H1 (cell line): Measurements from ENCODE around the gene RAD52. TPM values are rescaled to one million over a fixed set of nuclear protein-coding genes. Genes with fewer than 3 reads are reported as not detected.

Experiments used
- CTCF ChIA-PET: fragments of 300-600 bp; sonication (Branson Sonifier 250); formaldehyde crosslinking; loops from one replicate; lab custom pipeline; 2021; ENCODE audit not compliant: partially characterized antibody; lab: Charles Lee
- POLR2A ChIA-PET: fragments of 300-600 bp; sonication (Branson Sonifier 250); formaldehyde crosslinking; loops from one replicate; lab custom pipeline; 2021; ENCODE audit warnings: inconsistent platforms; ENCODE audit not compliant: partially characterized antibody; lab: Charles Lee
- DNase-seq, 2 experiments: peaks; one replicate each; pipeline versions ENCODE4 v3.0.0 to v3.0.0-alpha.2; 2010 to 2022; ENCODE audit warnings: low spot score in 2 of 2, low read depth in 1 of 2, mixed read lengths in 1 of 2
- FAIRE-seq: peaks from 2 replicates; lab custom pipeline; 2011; peaks lifted over from hg19 to GRCh38; lab: Jason Lieb, UNC
- H2AFZ ChIP-seq: 2 replicates; pipeline ENCODE4 v1.8.1; 2012; ENCODE audit warnings: low read length, inconsistent platforms
- H2AK5ac ChIP-seq: 2 replicates; pipeline ENCODE4 v1.6.1; 2013; ENCODE audit warnings: low read depth, low read length
- H2BK120ac ChIP-seq: replicated peaks from 2 replicates; pipeline ENCODE3; 2013; ENCODE audit warnings: low read depth, low read length, inconsistent platforms
- H2BK12ac ChIP-seq: 2 replicates; pipeline ENCODE4 v1.6.1; 2013; ENCODE audit warnings: low read depth, low read length
- H2BK15ac ChIP-seq: 2 replicates; pipeline ENCODE4 v1.6.1; 2013; ENCODE audit warnings: low read length
- H2BK20ac ChIP-seq: 2 replicates; pipeline ENCODE4 v1.6.1; 2013; ENCODE audit warnings: low read length
- H2BK5ac ChIP-seq: 2 replicates; pipeline ENCODE4 v1.6.1; 2013; ENCODE audit warnings: low read depth, low read length
- H3K14ac ChIP-seq: 2 replicates; pipeline ENCODE4 v1.6.1; 2013; ENCODE audit warnings: inconsistent platforms; ENCODE audit not compliant: insufficient read length
- H3K18ac ChIP-seq: 2 replicates; pipeline ENCODE4 v1.6.1; 2013; ENCODE audit warnings: low read length; ENCODE audit errors: extremely low read depth
- H3K23ac ChIP-seq: 2 replicates; pipeline ENCODE4 v1.6.1; 2013; ENCODE audit warnings: inconsistent platforms; ENCODE audit not compliant: insufficient read length
- H3K23me2 ChIP-seq: 2 replicates; pipeline ENCODE4 v1.6.1; 2013; ENCODE audit warnings: low read depth, low read length
- H3K27ac ChIP-seq: 2 replicates; pipeline ENCODE4 v1.6.1; 2011; ENCODE audit warnings: low read depth, low read length, inconsistent platforms
- H3K27me3 ChIP-seq, 4 experiments: replicated peaks in 1 of 4; 1 replicate in 1 of 4; 2 replicates in 3 of 4; pipeline versions ENCODE4 v1.6.1 to v1.8.1; 2011 to 2013; ENCODE audit warnings: low read length in 3 of 4, mild to moderate bottlenecking in 3 of 4, inconsistent platforms in 2 of 4, mixed read lengths in 2 of 4, moderate library complexity in 1 of 4; ENCODE audit not compliant: control insufficient read depth in 3 of 4, insufficient read depth in 3 of 4; ENCODE audit errors: extremely low read depth in 1 of 4
- H3K36me3 ChIP-seq, 4 experiments: 2 replicates each; pipeline versions ENCODE4 v1.6.1 to v1.8.1; 2011 to 2013; ENCODE audit warnings: mild to moderate bottlenecking in 4 of 4, low read length in 3 of 4, moderate library complexity in 2 of 4, control low read depth in 1 of 4, inconsistent platforms in 1 of 4; ENCODE audit not compliant: insufficient read depth in 4 of 4, control insufficient read depth in 2 of 4
- H3K4ac ChIP-seq: replicated peaks from 2 replicates; pipeline ENCODE3; 2013; ENCODE audit warnings: low read length, low read depth, mixed read lengths, inconsistent platforms; ENCODE audit not compliant: insufficient read length
- H3K4me1 ChIP-seq, 4 experiments: replicated peaks in 1 of 4; 1 replicate in 1 of 4; 2 replicates in 3 of 4; pipeline versions ENCODE4 v1.6.1 to v1.8.1; 2011 to 2013; ENCODE audit warnings: low read length in 3 of 4, inconsistent platforms in 2 of 4, mixed read lengths in 1 of 4; ENCODE audit not compliant: insufficient read depth in 4 of 4, control insufficient read depth in 3 of 4
- H3K4me2 ChIP-seq, 2 experiments: 2 replicates each; pipeline versions ENCODE4 v1.6.1 to v1.8.1; 2011 to 2013; ENCODE audit warnings: low read depth in 2 of 2, low read length in 2 of 2, control low read depth in 1 of 2, inconsistent platforms in 1 of 2, mild to moderate bottlenecking in 1 of 2; ENCODE audit not compliant: insufficient read depth in 1 of 2
- H3K4me3 ChIP-seq, 4 experiments: fragments of 200-600, 300-600 bp in 1 of 4; sonication (generic), shearing (Covaris generic), sonication (Bioruptor Twin) in 1 of 4; 2 replicates each; pipeline versions ENCODE4 v1.5.1 to v1.8.1; 2011 to 2016; ENCODE audit warnings: low read length in 4 of 4, low read depth in 3 of 4, control low read depth in 2 of 4, inconsistent platforms in 2 of 4, mild to moderate bottlenecking in 2 of 4, mixed read lengths in 1 of 4, moderate library complexity in 1 of 4; ENCODE audit not compliant: insufficient read depth in 2 of 4; ENCODE audit errors: extremely low read depth in 1 of 4
- H3K56ac ChIP-seq: replicated peaks from 2 replicates; pipeline ENCODE3; 2013; ENCODE audit warnings: low read depth, mild to moderate bottlenecking, mixed read lengths, low read length, inconsistent platforms; ENCODE audit not compliant: insufficient read length
- H3K79me1 ChIP-seq: 2 replicates; pipeline ENCODE4 v1.6.1; 2013; ENCODE audit warnings: low read depth, low read length, control low read depth
- H3K79me2 ChIP-seq, 2 experiments: 2 replicates each; pipeline versions ENCODE4 v1.6.1 to v1.8.1; 2012 to 2013; ENCODE audit warnings: low read length in 2 of 2, mild to moderate bottlenecking in 2 of 2, inconsistent platforms in 1 of 2; ENCODE audit not compliant: insufficient read depth in 2 of 2, control insufficient read depth in 1 of 2
- H3K9ac ChIP-seq, 4 experiments: replicated peaks in 1 of 4; 1 replicate in 1 of 4; 2 replicates in 3 of 4; pipeline versions ENCODE4 v1.6.1 to v1.8.1; 2011 to 2013; ENCODE audit warnings: low read depth in 3 of 4, low read length in 3 of 4, control low read depth in 2 of 4, mild to moderate bottlenecking in 2 of 4, moderate library complexity in 2 of 4, inconsistent platforms in 1 of 4; ENCODE audit errors: extremely low read depth in 1 of 4
- H3K9me3 ChIP-seq, 2 experiments: 2 replicates each; pipeline versions ENCODE4 v1.6.1 to v1.8.1; 2012 to 2013; ENCODE audit warnings: mild to moderate bottlenecking in 2 of 2, moderate library complexity in 2 of 2, control low read depth in 1 of 2, inconsistent platforms in 1 of 2, low read depth in 1 of 2, low read length in 1 of 2, mixed read lengths in 1 of 2; ENCODE audit not compliant: insufficient read depth in 2 of 2
- H4K20me1 ChIP-seq, 2 experiments: replicated peaks in 1 of 2; 2 replicates each; pipeline versions ENCODE3 to v1.8.1; 2011 to 2013; ENCODE audit warnings: inconsistent platforms in 2 of 2, low read length in 2 of 2, mild to moderate bottlenecking in 1 of 2; ENCODE audit not compliant: insufficient read depth in 2 of 2, control insufficient read depth in 1 of 2
- H4K5ac ChIP-seq: 2 replicates; pipeline ENCODE4 v1.6.1; 2013; ENCODE audit warnings: low read length, low read depth, mixed read lengths, inconsistent platforms; ENCODE audit not compliant: insufficient read length
- H4K8ac ChIP-seq: 2 replicates; pipeline ENCODE4 v1.8.0; 2013; ENCODE audit warnings: mild to moderate bottlenecking, moderate library complexity, low read length, inconsistent platforms; ENCODE audit not compliant: insufficient read depth; ENCODE audit errors: extremely low read depth
- H4K91ac ChIP-seq: replicated peaks from 2 replicates; pipeline ENCODE3; 2013; ENCODE audit warnings: low read length, mixed read lengths, inconsistent platforms; ENCODE audit not compliant: insufficient read length
- BCL11A ChIP-seq, 2 experiments: IDR thresholded peaks; one replicate each; pipeline ENCODE4 v1.6.1; 2011; ENCODE audit warnings: low read depth in 2 of 2, low read length in 2 of 2, mild to moderate bottlenecking in 2 of 2
- CTBP2 ChIP-seq: IDR thresholded peaks from 2 replicates; pipeline ENCODE4 v1.7.0; 2011; ENCODE audit warnings: borderline replicate concordance, mild to moderate bottlenecking, moderate library complexity, mixed read lengths, low read length; ENCODE audit not compliant: insufficient read depth, insufficient read length
- HDAC2 ChIP-seq, 2 experiments: fragments of 300-600 bp in 1 of 2; sonication (generic) in 1 of 2; IDR thresholded peaks; 2 replicates each; pipeline ENCODE4 v1.6.1; 2011 to 2012; ENCODE audit warnings: low read depth in 2 of 2, low read length in 2 of 2, mild to moderate bottlenecking in 2 of 2, moderate library complexity in 2 of 2, borderline replicate concordance in 1 of 2, inconsistent platforms in 1 of 2
- RAD21 ChIP-seq, 2 experiments: IDR thresholded peaks in 1 of 2; conservative IDR thresholded peaks in 1 of 2; 2 replicates each; pipeline ENCODE4 v1.6.1; 2011; ENCODE audit warnings: low read depth in 2 of 2, low read length in 2 of 2, improper control_type of control experiment in 1 of 2, inconsistent platforms in 1 of 2, mild to moderate bottlenecking in 1 of 2, moderate library complexity in 1 of 2
- SIN3A ChIP-seq, 2 experiments: IDR thresholded peaks in 1 of 2; conservative IDR thresholded peaks in 1 of 2; 2 replicates each; pipeline ENCODE4 v1.6.1; 2011 to 2012; ENCODE audit warnings: low read length in 2 of 2, improper control_type of control experiment in 1 of 2, low read depth in 1 of 2, mild to moderate bottlenecking in 1 of 2
- YY1 ChIP-seq: IDR thresholded peaks from 2 replicates; pipeline ENCODE4 v1.6.1; 2011; ENCODE audit warnings: low read depth, mild to moderate bottlenecking, low read length
- polyA plus RNA-seq, 7 experiments: library from polyadenylated mRNA; depleted of rRNA in 3 of 7; stranded (reverse) in 5 of 7; unstranded in 2 of 7; fragments of >200 nt in 5 of 7; fragments of 200-250 nt in 2 of 7; gene quantifications; 1 replicate in 5 of 7; 2 replicates in 1 of 7; 4 replicates in 1 of 7; pipeline versions ENCODE4 v1.2.1 to v1.2.3, GENCODE V29; 2011 to 2013; ENCODE audit warnings: missing spikeins in 2 of 7, mixed read lengths in 2 of 7
- total RNA-seq: library from RNA; stranded (reverse); fragmentation: NEBNext Ultra II Directional; extraction: Animal tissue kit (Norgen Biotek cat#: 25700); gene quantifications from 2 replicates; pipeline ENCODE4 v1.2.1, GENCODE V29; 2021
- TF ChIP-seq, protein P1 (sequence below), 3 experiments: IDR thresholded peaks; 1 replicate in 2 of 3; 2 replicates in 1 of 3; pipeline versions ENCODE4 v1.5.1 to v1.6.1; 2011; ENCODE audit warnings: low read length in 3 of 3, mild to moderate bottlenecking in 3 of 3, inconsistent platforms in 2 of 3, low read depth in 1 of 3, moderate library complexity in 1 of 3; ENCODE audit not compliant: insufficient read depth in 1 of 3; ENCODE audit errors: control extremely low read depth in 1 of 3

RAD52 gene
- total and polyA plus RNA-seq, 2 of the 8 experiments (the other 6 are each of a cell fraction or from before 2014, with no cell fraction given): 12.5 to 14.3 TPM

DNA sequence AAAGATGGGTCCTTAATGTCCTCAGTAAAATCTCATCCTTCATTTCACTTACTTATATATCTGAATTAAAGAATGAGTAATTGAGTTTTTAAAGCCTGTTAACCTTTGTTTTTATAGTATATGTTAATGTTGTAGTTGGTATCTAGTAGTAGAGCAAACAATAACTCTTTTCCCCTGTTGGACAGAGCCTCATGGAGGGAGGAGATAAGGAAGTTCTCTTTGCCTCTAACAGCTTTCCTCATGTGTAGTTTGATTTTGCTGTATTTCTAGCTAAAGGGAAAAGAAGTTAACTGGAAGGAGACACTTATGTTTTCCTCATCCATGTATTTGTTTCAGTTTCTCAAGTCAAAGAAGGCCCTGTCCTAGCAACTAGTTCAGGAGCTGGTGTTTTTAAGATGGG lies 55.3 kb downstream of the RAD52 start:
- peaks cover 14 to 60% (median 32%) of the 10 kb centered on the region in 4 experiments for H3K36me3 ChIP-seq
- no peaks in the 10 kb centered on the region for H3K79me1 ChIP-seq

More for the DNA sequence above, 55.3 kb downstream of the RAD52 start:
- no peak for DNase-seq
- no peak overlapping the region for H2BK12ac ChIP-seq
- peaks cover 0 to 1% of the 10 kb centered on the region in 2 experiments for H4K20me1 ChIP-seq
- no peak overlapping the region for H2BK5ac ChIP-seq
- FAIRE-seq: no peak
- TF ChIP-seq BCL11A (IDR thresholded peaks at IDR 0.05; ENCODE audit: low read depth in 2 of 2, low read length in 2 of 2) (no peak), CTBP2 (no peak), HDAC2 (IDR thresholded peaks at IDR 0.05; ENCODE audit: borderline replicate concordance in 1 of 2, low read depth in 2 of 2, low read length in 2 of 2) (no peak), YY1 (no peak), RAD21 (IDR thresholded peaks at IDR 0.05 in 1 of 2, conservative IDR thresholded peaks at IDR 0.05 in 1 of 2; ENCODE audit: low read depth in 2 of 2, low read length in 2 of 2) (no peak), SIN3A (conservative IDR thresholded peaks at IDR 0.05 in 1 of 2, IDR thresholded peaks at IDR 0.05 in 1 of 2; ENCODE audit: low read depth in 1 of 2, low read length in 2 of 2) (no peak)
- TF ChIP-seq, protein P1, sequence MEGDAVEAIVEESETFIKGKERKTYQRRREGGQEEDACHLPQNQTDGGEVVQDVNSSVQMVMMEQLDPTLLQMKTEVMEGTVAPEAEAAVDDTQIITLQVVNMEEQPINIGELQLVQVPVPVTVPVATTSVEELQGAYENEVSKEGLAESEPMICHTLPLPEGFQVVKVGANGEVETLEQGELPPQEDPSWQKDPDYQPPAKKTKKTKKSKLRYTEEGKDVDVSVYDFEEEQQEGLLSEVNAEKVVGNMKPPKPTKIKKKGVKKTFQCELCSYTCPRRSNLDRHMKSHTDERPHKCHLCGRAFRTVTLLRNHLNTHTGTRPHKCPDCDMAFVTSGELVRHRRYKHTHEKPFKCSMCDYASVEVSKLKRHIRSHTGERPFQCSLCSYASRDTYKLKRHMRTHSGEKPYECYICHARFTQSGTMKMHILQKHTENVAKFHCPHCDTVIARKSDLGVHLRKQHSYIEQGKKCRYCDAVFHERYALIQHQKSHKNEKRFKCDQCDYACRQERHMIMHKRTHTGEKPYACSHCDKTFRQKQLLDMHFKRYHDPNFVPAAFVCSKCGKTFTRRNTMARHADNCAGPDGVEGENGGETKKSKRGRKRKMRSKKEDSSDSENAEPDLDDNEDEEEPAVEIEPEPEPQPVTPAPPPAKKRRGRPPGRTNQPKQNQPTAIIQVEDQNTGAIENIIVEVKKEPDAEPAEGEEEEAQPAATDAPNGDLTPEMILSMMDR (IDR thresholded peaks at IDR 0.05; ENCODE audit: control extremely low read depth in 1 of 3, insufficient read depth in 1 of 3, low read depth in 1 of 3, low read length in 3 of 3): no peak
- TF ChIP-seq, all 59 proteins: peak for 0
- H3K56ac ChIP-seq: no peak overlapping the region
- H3K14ac ChIP-seq: no peak overlapping the region
- no peaks in the 10 kb centered on the region for H3K4me1 ChIP-seq
- no peak overlapping the region for H4K5ac ChIP-seq
- no peak overlapping the region for H3K18ac ChIP-seq
- H4K8ac ChIP-seq: no peak overlapping the region
- no peak overlapping the region for H2AK5ac ChIP-seq
- no peak overlapping the region for H3K4me2 ChIP-seq
- H3K4ac ChIP-seq: no peak overlapping the region
- ChIA-PET POLR2A (no interaction called here), CTCF (interaction anchor here (0.6 to 1.4 kb wide), 4 partner anchors 199 to 1466 kb away, joined by 3 to 4 read pairs (median 3); no protein-coding TSS in a partner anchor)
- H2BK15ac ChIP-seq: no peak overlapping the region
- no peaks in the 10 kb centered on the region for H3K23me2 ChIP-seq
- no peaks in the 10 kb centered on the region for H3K79me2 ChIP-seq
- H2BK20ac ChIP-seq: no peak overlapping the region
- H3K27me3 ChIP-seq: no peaks in the 10 kb centered on the region
- no peak overlapping the region for H4K91ac ChIP-seq
- no peak overlapping the region for H3K4me3 ChIP-seq
- no peaks in the 10 kb centered on the region for H3K9me3 ChIP-seq
- H3K27ac ChIP-seq: no peak overlapping the region
- H2BK120ac ChIP-seq: no peak overlapping the region
- H3K9ac ChIP-seq: no peak overlapping the region
- H2AFZ ChIP-seq: no peak overlapping the region
- H3K23ac ChIP-seq: no peak overlapping the region
